Endometrial microvascular endothelial cells (primary cell): ENCODE results near the gene HOXB4. TPM values are rescaled to one million over a fixed set of nuclear protein-coding genes. Genes with fewer than 3 reads are reported as not detected.

ENCODE experiments used
- total RNA-seq: library from RNA; depleted of rRNA; stranded (reverse); fragments of >200 nt; gene quantifications from one replicate; pipeline ENCODE4 v1.2.3, GENCODE V29; 2015; ENCODE audit errors: inconsistent ontology term

Gene HOXB4
- total RNA-seq, 1 donor from 2014 or later, result 1.9 TPM

Other genes starting within 250 kb of the HOXB4 start
- not detected for gene SKAP1, start 148.1 kb downstream of the HOXB4 start, total RNA-seq
- not detected for gene HOXB1, start 47.3 kb downstream of the HOXB4 start, total RNA-seq
- gene HOXB2, start 33.2 kb downstream of the HOXB4 start, total RNA-seq, result 10.5 TPM
- gene HOXB3, start 11.9 kb upstream of the HOXB4 start, total RNA-seq, result 5.7 TPM
- gene HOXB5, start 15.4 kb upstream of the HOXB4 start, total RNA-seq, result 1.2 TPM
- 26.3 TPM for gene HOXB6, start 26.6 kb upstream of the HOXB4 start, total RNA-seq
- gene HOXB7, start 32.7 kb upstream of the HOXB4 start, total RNA-seq, result 28.6 TPM
- gene HOXB8, start 36.9 kb upstream of the HOXB4 start, total RNA-seq, result 22.5 TPM
- 6.8 TPM for gene HOXB9, start 48.0 kb upstream of the HOXB4 start, total RNA-seq
- not detected for gene PRAC1, start 144.2 kb upstream of the HOXB4 start, total RNA-seq
- not detected for gene PRAC2, start 144.8 kb upstream of the HOXB4 start, total RNA-seq
- gene HOXB13, start 150.4 kb upstream of the HOXB4 start, total RNA-seq, result not detected
- gene TTLL6, start 238.9 kb upstream of the HOXB4 start, total RNA-seq, result not detected